Peyer's patch (tissue), 4 donors: Measurements from ENCODE around the gene PHF23.

Experiments used
- CTCF ChIP-seq, 6 experiments: fragments of 450-650 bp in 4 of 6; fragments of 200-600 bp in 2 of 6; sonication (generic) in 1 of 6; IDR thresholded peaks; one replicate each; pipeline ENCODE4 v1.5.1; 2017 to 2019; ENCODE audit warnings: antibody characterized with exemption in 6 of 6, mild to moderate bottlenecking in 3 of 6, moderate library complexity in 1 of 6
- POLR2A ChIP-seq, 2 donors: fragments of 450-650 bp; IDR thresholded peaks; one replicate each; pipeline ENCODE4 v1.5.1; 2017; ENCODE audit warnings: antibody characterized with exemption in 2 of 2, mild to moderate bottlenecking in 2 of 2, moderate library complexity in 2 of 2

GRCh38 chr17:7222972-7223292, 16.3 kb downstream of the PHF23 start:
- no peak for TF ChIP-seq CTCF (IDR thresholded peaks at IDR 0.05)
- no peak for TF ChIP-seq POLR2A (IDR thresholded peaks at IDR 0.05)
